ENCODE data around the gene ZDHHC17.

ZDHHC17 gene

GRCh38 chr12:76820888-76821482 is 57.1 kb downstream of the ZDHHC17 start:
- DNase-seq (ENCODE audit: low read depth in 2 of 2), result no peak

GRCh38 chr12:76830436-76830835 is 66.5 kb downstream of the ZDHHC17 start:
- no peak for DNase-seq (ENCODE audit: low read depth in 2 of 2)

GRCh38 chr12:76836633-76837032 is 72.7 kb downstream of the ZDHHC17 start:
- no peak for DNase-seq (ENCODE audit: low read depth in 2 of 2)

- no peak for DNase-seq (ENCODE audit: low read depth in 2 of 2)
These were observed 83.3 kb downstream of the ZDHHC17 start for GRCh38 chr12:76847260-76847659.

GRCh38 chr12:76848132-76848531 is 84.2 kb downstream of the ZDHHC17 start:
- no peak for DNase-seq (ENCODE audit: low read depth in 2 of 2)

- DNase-seq (ENCODE audit: low read depth in 2 of 2), result no peak
These were observed 88.2 kb downstream of the ZDHHC17 start for GRCh38 chr12:76852106-76852505.

GRCh38 chr12:76855271-76855670 is 91.4 kb downstream of the ZDHHC17 start:
- DNase-seq (ENCODE audit: low read depth in 2 of 2), result no peak

- no peak for DNase-seq (ENCODE audit: low read depth in 2 of 2)
These were observed 92.2 kb downstream of the ZDHHC17 start for GRCh38 chr12:76856018-76856644.

- no peak for DNase-seq (ENCODE audit: low read depth in 2 of 2)
These were observed 95.7 kb downstream of the ZDHHC17 start for GRCh38 chr12:76859611-76860010.

- no peak for DNase-seq (ENCODE audit: low read depth in 2 of 2)
These were observed 96.3 kb downstream of the ZDHHC17 start for GRCh38 chr12:76860256-76860655.

- no peak for DNase-seq (ENCODE audit: low read depth in 2 of 2)
These were observed 99.2 kb downstream of the ZDHHC17 start for GRCh38 chr12:76863005-76863670.

- DNase-seq (ENCODE audit: low read depth in 2 of 2), result no peak
These were observed 99.9 kb downstream of the ZDHHC17 start for GRCh38 chr12:76863837-76864236.

- DNase-seq (ENCODE audit: low read depth in 2 of 2), result no peak
These were observed 101.0 kb downstream of the ZDHHC17 start for GRCh38 chr12:76864791-76865400.

GRCh38 chr12:76866151-76866567 is 102.2 kb downstream of the ZDHHC17 start:
- no peak for DNase-seq (ENCODE audit: low read depth in 2 of 2)

- no peak for DNase-seq (ENCODE audit: low read depth in 2 of 2)
These were observed 102.8 kb downstream of the ZDHHC17 start for GRCh38 chr12:76866726-76867125.

GRCh38 chr12:76871082-76871481 is 107.2 kb downstream of the ZDHHC17 start:
- DNase-seq (ENCODE audit: low read depth in 2 of 2), result no peak

- no peak for DNase-seq (ENCODE audit: low read depth in 2 of 2)
These were observed 107.8 kb downstream of the ZDHHC17 start for GRCh38 chr12:76871742-76872141.

GRCh38 chr12:76872415-76872814 is 108.5 kb downstream of the ZDHHC17 start:
- no peak for DNase-seq (ENCODE audit: low read depth in 2 of 2)

- DNase-seq (ENCODE audit: low read depth in 2 of 2), result no peak
These were observed 110.1 kb downstream of the ZDHHC17 start for GRCh38 chr12:76874027-76874426.

- DNase-seq (ENCODE audit: low read depth in 2 of 2), result no peak
These were observed 110.7 kb downstream of the ZDHHC17 start for GRCh38 chr12:76874491-76875190.

- DNase-seq (ENCODE audit: low read depth in 2 of 2), result no peak
These were observed 112.8 kb downstream of the ZDHHC17 start for GRCh38 chr12:76876696-76877229.
